Upper lobe of left lung (tissue), 6 donors: ENCODE data around the gene PROK2. TPM values are rescaled to one million over a fixed set of nuclear protein-coding genes. Genes with fewer than 3 reads are reported as not detected.
A peak's percentile ranks its signal among the peaks of the same experiment; 100 is the strongest.

Experiments
- ATAC-seq, 2 donors: fragments of 200-7000 bp; cut with Tn5 transposase; one replicate each; pipeline ENCODE4 v1.9.1; 2022; ENCODE audit warnings: mild to moderate bottlenecking in 2 of 2, moderate library complexity in 2 of 2; ENCODE audit not compliant: low FRiP score in 2 of 2
- DNase-seq, 2 donors: peaks; one replicate each; pipeline ENCODE4 v3.0.0-alpha.2; 2019 to 2020
- H3K27ac ChIP-seq, 4 donors: fragments of 200-600 bp; sonication (generic); one replicate each; pipeline ENCODE4 v1.5.1; 2016 to 2019
- H3K27me3 ChIP-seq, 4 donors: fragments of 200-600 bp; sonication (generic); one replicate each; pipeline ENCODE4 v1.5.1; 2017 to 2019
- H3K36me3 ChIP-seq, 4 donors: fragments of 200-600 bp; sonication (generic); one replicate each; pipeline ENCODE4 v1.5.1; 2016 to 2019
- H3K4me1 ChIP-seq, 4 donors: fragments of 200-600 bp; sonication (generic); one replicate each; pipeline ENCODE4 v1.5.1; 2018 to 2019
- H3K4me3 ChIP-seq, 4 donors: fragments of 200-600 bp; sonication (generic); one replicate each; pipeline ENCODE4 v1.5.1; 2017 to 2019; ENCODE audit warnings: mild to moderate bottlenecking in 2 of 4, moderate library complexity in 1 of 4
- H3K9me3 ChIP-seq, 4 donors: fragments of 200-600 bp; sonication (generic); one replicate each; pipeline ENCODE4 v1.5.1; 2018 to 2019
- EP300 ChIP-seq, 4 donors: sonication (generic); formaldehyde crosslinking; IDR thresholded peaks; one replicate each; pipeline ENCODE4 v1.5.1; 2017; ENCODE audit warnings: antibody characterized with exemption in 4 of 4, control low read depth in 2 of 4
- POLR2A ChIP-seq, 4 donors: fragments of 450-650 bp; IDR thresholded peaks; one replicate each; pipeline ENCODE4 v1.5.1; 2016 to 2017; ENCODE audit warnings: antibody characterized with exemption in 4 of 4, mild to moderate bottlenecking in 2 of 4
- POLR2AphosphoS5 ChIP-seq, 2 donors: sonication (generic); formaldehyde crosslinking; IDR thresholded peaks; one replicate each; pipeline ENCODE4 v1.5.1; 2017; ENCODE audit warnings: antibody characterized with exemption in 2 of 2
- WGBS, 2 donors: methylation state at CpG; one replicate each; pipeline ENCODE4 v1.1.5; 2017 to 2018; 5-methylcytosine and 5-hydroxymethylcytosine counted together
- total RNA-seq, 6 donors: library from RNA; depleted of rRNA in 4 of 6; stranded (reverse); fragments of >200 nt in 4 of 6; gene quantifications; one replicate each; pipeline versions ENCODE4 v1.1.0 to v1.2.1, GENCODE V29; 2016 to 2021
- TF ChIP-seq, protein P1 (sequence below), 6 experiments: fragments of 450-650 bp in 4 of 6; fragments of 200-600 bp in 2 of 6; sonication (generic) in 2 of 6; IDR thresholded peaks; one replicate each; pipeline ENCODE4 v1.5.1; 2016 to 2019; ENCODE audit warnings: antibody characterized with exemption in 6 of 6
- donor health status: DM: no; HTN: no; CAD: no; lungs with moderate emphysema.
- donor health status: DM: no; HTN: yes; CAD: no; lungs with severe emphysema.

The PROK2 gene
- total RNA-seq, 6 donors from 2014 or later, result 2.3 to 10.7 (median 3.3) TPM; not detected in 1

- no peak overlapping the region for H3K27ac ChIP-seq
- ATAC-seq (no peak), DNase-seq (no peak)
- H3K4me1 ChIP-seq, result no peaks in the 10 kb centered on the region
- H3K4me3 ChIP-seq, result no peak overlapping the region
- 54 to 56% methylated on average over 1 of the region's 1 CpG for WGBS, 2 donors
- TF ChIP-seq EP300 (IDR thresholded peaks at IDR 0.05) (no peak), POLR2AphosphoS5 (IDR thresholded peaks at IDR 0.05) (no peak), POLR2A (IDR thresholded peaks at IDR 0.05) (no peak)
- TF ChIP-seq, protein P1, sequence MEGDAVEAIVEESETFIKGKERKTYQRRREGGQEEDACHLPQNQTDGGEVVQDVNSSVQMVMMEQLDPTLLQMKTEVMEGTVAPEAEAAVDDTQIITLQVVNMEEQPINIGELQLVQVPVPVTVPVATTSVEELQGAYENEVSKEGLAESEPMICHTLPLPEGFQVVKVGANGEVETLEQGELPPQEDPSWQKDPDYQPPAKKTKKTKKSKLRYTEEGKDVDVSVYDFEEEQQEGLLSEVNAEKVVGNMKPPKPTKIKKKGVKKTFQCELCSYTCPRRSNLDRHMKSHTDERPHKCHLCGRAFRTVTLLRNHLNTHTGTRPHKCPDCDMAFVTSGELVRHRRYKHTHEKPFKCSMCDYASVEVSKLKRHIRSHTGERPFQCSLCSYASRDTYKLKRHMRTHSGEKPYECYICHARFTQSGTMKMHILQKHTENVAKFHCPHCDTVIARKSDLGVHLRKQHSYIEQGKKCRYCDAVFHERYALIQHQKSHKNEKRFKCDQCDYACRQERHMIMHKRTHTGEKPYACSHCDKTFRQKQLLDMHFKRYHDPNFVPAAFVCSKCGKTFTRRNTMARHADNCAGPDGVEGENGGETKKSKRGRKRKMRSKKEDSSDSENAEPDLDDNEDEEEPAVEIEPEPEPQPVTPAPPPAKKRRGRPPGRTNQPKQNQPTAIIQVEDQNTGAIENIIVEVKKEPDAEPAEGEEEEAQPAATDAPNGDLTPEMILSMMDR (IDR thresholded peaks at IDR 0.05), result no peak
- no peaks in the 10 kb centered on the region for H3K9me3 ChIP-seq
- H3K27me3 ChIP-seq, result no peaks in the 10 kb centered on the region
- H3K36me3 ChIP-seq, result no peaks in the 10 kb centered on the region
These were observed 6.7 kb upstream of the PROK2 start for GRCh38 chr3:71791634-71792033.

DNA sequence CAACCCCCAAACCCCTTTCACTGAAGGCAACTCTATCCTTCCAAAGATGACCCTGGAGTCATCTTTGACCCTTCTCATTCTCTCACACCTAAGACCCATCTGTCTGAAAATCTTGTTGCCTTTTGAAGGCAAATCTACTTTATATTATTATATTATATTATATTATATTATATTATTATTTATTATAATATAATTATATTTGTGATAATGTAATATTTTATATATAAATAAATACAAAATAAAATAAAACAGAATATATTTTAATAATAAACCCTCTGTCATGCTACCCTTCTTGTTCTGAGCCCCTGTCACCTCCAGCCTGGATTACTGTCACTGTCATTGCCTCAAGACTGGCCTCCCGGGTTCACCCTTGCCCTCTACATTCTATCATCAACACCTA lies 5.0 kb upstream of the PROK2 start:
- no peak for DNase-seq
- Histone ChIP-seq H3K36me3 (no peaks in the 10 kb centered on the region), H3K27me3 (peaks cover 0 to 10% (median 4%) of the 10 kb centered on the region in 4 donors), H3K27ac (no peak overlapping the region), H3K9me3 (no peaks in the 10 kb centered on the region), H3K4me1 (peaks cover 0 to 13% (median 10%) of the 10 kb centered on the region in 4 donors), H3K4me3 (no peak overlapping the region)
- WGBS, 2 donors, result 82 to 86% methylated on average over 1 of the region's 1 CpG
- no peak for ATAC-seq
- TF ChIP-seq, protein P1 (IDR thresholded peaks at IDR 0.05), result no peak
- TF ChIP-seq POLR2AphosphoS5 (IDR thresholded peaks at IDR 0.05) (no peak), POLR2A (IDR thresholded peaks at IDR 0.05) (no peak), EP300 (IDR thresholded peaks at IDR 0.05) (no peak)

GRCh38 chr3:71787851-71788405 lies 3.0 kb upstream of the PROK2 start:
- ATAC-seq, result no peak
- H3K27me3 ChIP-seq, result peaks cover 0 to 24% (median 8%) of the 10 kb centered on the region in 4 donors

DNA sequence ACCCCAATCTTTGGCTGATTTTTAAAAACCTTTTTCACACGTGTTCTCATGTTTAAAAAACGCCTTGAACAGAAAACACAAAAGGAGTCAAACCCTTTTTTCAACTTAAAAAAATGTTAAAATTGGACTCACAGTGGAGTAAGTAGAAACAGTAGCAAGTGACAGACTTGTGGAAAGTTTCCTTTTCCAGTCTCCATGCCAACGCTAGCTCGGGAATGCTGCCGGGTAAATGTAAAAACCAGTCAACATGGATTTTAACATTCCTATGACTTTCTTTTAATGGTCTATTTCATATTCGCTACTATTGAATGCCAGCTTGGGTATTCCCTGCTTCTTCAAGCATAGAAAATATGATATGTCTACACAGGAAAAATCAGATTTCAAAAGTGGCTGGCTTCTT lies 1.6 kb upstream of the PROK2 start:
- Histone ChIP-seq H3K4me3 (no peak overlapping the region), H3K36me3 (no peaks in the 10 kb centered on the region), H3K27me3 (peaks cover 0 to 27% (median 8%) of the 10 kb centered on the region in 4 donors), H3K4me1 (peaks cover 7 to 20% (median 17%) of the 10 kb centered on the region in 4 donors), H3K9me3 (no peaks in the 10 kb centered on the region), H3K27ac (no peak overlapping the region)
- DNase-seq (no peak), ATAC-seq (no peak)
- 41 to 54% methylated on average over 6 of the region's 6 CpGs for WGBS, 2 donors
- no peak for TF ChIP-seq POLR2AphosphoS5 (IDR thresholded peaks at IDR 0.05)
- no peak for TF ChIP-seq POLR2A (IDR thresholded peaks at IDR 0.05)
- TF ChIP-seq, protein P1 (IDR thresholded peaks at IDR 0.05), result no peak
- no peak for TF ChIP-seq EP300 (IDR thresholded peaks at IDR 0.05)

More at GRCh38 chr3:71787851-71788405, 3.0 kb upstream of the PROK2 start:
- no peaks in the 10 kb centered on the region for H3K9me3 ChIP-seq
- no peak for DNase-seq
- H3K36me3 ChIP-seq, result no peaks in the 10 kb centered on the region
- H3K27ac ChIP-seq, result no peak overlapping the region
- no peak overlapping the region for H3K4me3 ChIP-seq
- WGBS, 2 donors, result 77 to 87% methylated on average over 7 of the region's 7 CpGs
- TF ChIP-seq EP300 (IDR thresholded peaks at IDR 0.05) (no peak), POLR2A (IDR thresholded peaks at IDR 0.05) (no peak), POLR2AphosphoS5 (IDR thresholded peaks at IDR 0.05) (no peak)
- TF ChIP-seq, protein P1 (IDR thresholded peaks at IDR 0.05), result no peak
- H3K4me1 ChIP-seq, result peaks cover 7 to 20% (median 17%) of the 10 kb centered on the region in 4 donors

DNA sequence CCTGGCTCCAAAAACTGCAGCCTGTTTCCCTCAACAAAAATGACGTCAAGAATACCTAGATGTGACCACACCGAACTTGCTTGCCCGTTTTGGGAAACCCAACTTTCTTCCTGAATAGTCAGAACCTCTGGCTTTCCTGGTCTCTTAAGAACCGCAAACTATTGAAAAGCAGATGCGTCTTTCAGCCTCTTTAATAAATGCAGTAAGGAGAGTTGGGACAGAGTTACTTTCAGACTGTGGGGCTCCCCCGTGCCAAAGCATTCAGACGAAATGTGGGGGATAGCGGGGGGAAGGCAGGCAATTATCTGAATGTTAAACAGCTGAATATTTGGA lies 1.2 kb upstream of the PROK2 start:
- ATAC-seq, result no peak
- H3K27me3 ChIP-seq, result peaks cover 0 to 30% (median 8%) of the 10 kb centered on the region in 4 donors
- peaks cover 7 to 20% (median 17%) of the 10 kb centered on the region in 4 donors for H3K4me1 ChIP-seq
- H3K9me3 ChIP-seq, result no peaks in the 10 kb centered on the region
- DNase-seq, result no peak
- WGBS, 2 donors, result 22 to 44% methylated on average over 8 of the region's 8 CpGs
- H3K4me3 ChIP-seq, result no peak overlapping the region
- no peaks in the 10 kb centered on the region for H3K36me3 ChIP-seq
- TF ChIP-seq, protein P1 (IDR thresholded peaks at IDR 0.05), result no peak
- no peak for TF ChIP-seq EP300 (IDR thresholded peaks at IDR 0.05)
- TF ChIP-seq POLR2AphosphoS5 (IDR thresholded peaks at IDR 0.05), result no peak
- no peak for TF ChIP-seq POLR2A (IDR thresholded peaks at IDR 0.05)
- peak overlapping the region in 1 of 4 donors; percentile 78 for H3K27ac ChIP-seq
